ENCODE measurements around the gene HEYL. TPM values are rescaled to one million over a fixed set of nuclear protein-coding genes. Genes with fewer than 3 reads are reported as not detected.

HEYL gene
- total and polyA plus RNA-seq, 9 of the 15 experiments (the other 6 are each of a cell fraction or from before 2014, with no cell fraction given) = 0.13 to 0.89 (median 0.25) TPM

DNA sequence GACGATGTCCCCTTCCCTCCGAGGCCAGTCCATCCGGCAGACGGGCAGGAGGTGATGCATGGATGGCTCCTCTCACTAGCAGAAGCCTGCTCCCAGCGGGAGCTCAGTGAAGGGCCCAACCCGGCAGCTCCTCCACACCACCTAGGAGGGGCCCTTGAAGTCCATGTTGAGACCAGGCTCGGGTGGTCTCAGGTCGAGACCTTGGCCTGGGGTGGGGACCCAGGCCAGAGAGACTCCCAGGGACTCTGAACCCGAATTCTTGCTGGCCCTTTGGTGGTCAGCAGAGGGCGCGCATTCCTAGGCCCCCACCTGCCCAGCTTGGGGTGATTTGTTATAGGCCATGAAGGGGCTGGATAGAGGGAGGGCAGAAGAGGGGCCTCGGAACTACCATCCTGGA, 33.1 kb upstream of the HEYL start:
- BruUV-seq (replicated peaks) = no TSS peak
- ChIA-PET POLR2A (interaction anchor here (0.5 to 1.5 kb wide), 4 partner anchors 9 to 42 kb away, joined by 3 to 4 read pairs (median 4); no protein-coding TSS in a partner anchor), CTCF (ENCODE audit: low intra/inter-chr PET ratio) (interaction anchor here (2.1 to 2.7 kb wide), 2 partner anchors 47 to 127 kb away, joined by 9 to 24 read pairs; no protein-coding TSS in a partner anchor)
- Histone ChIP-seq H3K27me3 (ENCODE audit: control insufficient read depth in 2 of 2, insufficient read depth in 2 of 2, low read length in 2 of 2) (peaks cover 21 to 47% of the 10 kb centered on the region in 2 experiments; a peak in 3 of 5 replicates), H3K9me1 (ENCODE audit: control insufficient read depth, insufficient read depth, low read length) (no peaks in the 10 kb centered on the region), H2AFZ (ENCODE audit: low read depth, low read length) (no peak overlapping the region), H3K4me3 (no peak overlapping the region), H3K4me2 (ENCODE audit: insufficient read depth, low read length) (no peak overlapping the region), H3K27ac (ENCODE audit: extremely low read depth, low read depth, low read length) (no peak overlapping the region), H4K20me1 (replicated peaks; ENCODE audit: control insufficient read depth, insufficient read depth, low read length) (0 out of 2 replicates have a peak, but pooled peaks cover 6% of the 10 kb centered on the region), H3K4me1 (replicated peaks in 1 of 2; ENCODE audit: control insufficient read depth in 2 of 2, insufficient read depth in 2 of 2, low read length in 2 of 2) (peaks cover 12 to 18% of the 10 kb centered on the region in 2 experiments), H3K9me3 (replicated peaks; ENCODE audit: control insufficient read depth, insufficient read depth, low read depth, low read length) (no peaks in the 10 kb centered on the region), H3K36me3 (ENCODE audit: control insufficient read depth, insufficient read depth, low read length) (no peaks in the 10 kb centered on the region), H3K9ac (ENCODE audit: insufficient read depth in 1 of 2, low read depth in 2 of 2, low read length in 2 of 2) (no peak overlapping the region; a peak in 1 of 4 replicates), H3K79me2 (ENCODE audit: control insufficient read depth, insufficient read depth, low read length) (no peaks in the 10 kb centered on the region)
- 10% methylated on average over 12 of the region's 12 CpGs for WGBS (ENCODE audit: insufficient coverage, low coverage, missing lambda C conversion rate)
- peak; percentile 67 to 82 (median 79) for DNase-seq (ENCODE audit: extremely low read depth in 1 of 4, low spot score in 3 of 4)
- FAIRE-seq = peak; percentile 46
- peak; percentile 89 for ATAC-seq
- in situ Hi-C loops (cut with MboI) = no loop called here
- intact Hi-C loops (cut with micrococcal nuclease) = loop anchor here (5.0 kb wide), 1 partner anchor 50 kb away; no protein-coding TSS in a partner anchor
- TF ChIP-seq MAZ (CRISPR knock-in tag; conservative IDR thresholded peaks at IDR 0.05 in 1 of 2, IDR thresholded peaks at IDR 0.05 in 1 of 2) = peak; percentile 33 to 66; a peak in 2 of 4 replicates
- TF ChIP-seq SMC3 (conservative IDR thresholded peaks at IDR 0.05; ENCODE audit: insufficient read depth, low read depth, low read length) = peak; percentile 74
- peak; percentile 4 for TF ChIP-seq MEIS2 (IDR thresholded peaks at IDR 0.05; ENCODE audit: partially characterized antibody)
- TF ChIP-seq, protein P1, sequence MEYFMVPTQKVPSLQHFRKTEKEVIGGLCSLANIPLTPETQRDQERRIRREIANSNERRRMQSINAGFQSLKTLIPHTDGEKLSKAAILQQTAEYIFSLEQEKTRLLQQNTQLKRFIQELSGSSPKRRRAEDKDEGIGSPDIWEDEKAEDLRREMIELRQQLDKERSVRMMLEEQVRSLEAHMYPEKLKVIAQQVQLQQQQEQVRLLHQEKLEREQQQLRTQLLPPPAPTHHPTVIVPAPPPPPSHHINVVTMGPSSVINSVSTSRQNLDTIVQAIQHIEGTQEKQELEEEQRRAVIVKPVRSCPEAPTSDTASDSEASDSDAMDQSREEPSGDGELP (CRISPR knock-in tag; IDR thresholded peaks at IDR 0.05; ENCODE audit: borderline replicate concordance) = peak; percentile 28; the same call in 1 of the 2 replicates
- no peak for TF ChIP-seq POU5F1 (IDR thresholded peaks at IDR 0.05; ENCODE audit: borderline replicate concordance, low read depth, low read length, partially characterized antibody)
- TF ChIP-seq, protein P2, sequence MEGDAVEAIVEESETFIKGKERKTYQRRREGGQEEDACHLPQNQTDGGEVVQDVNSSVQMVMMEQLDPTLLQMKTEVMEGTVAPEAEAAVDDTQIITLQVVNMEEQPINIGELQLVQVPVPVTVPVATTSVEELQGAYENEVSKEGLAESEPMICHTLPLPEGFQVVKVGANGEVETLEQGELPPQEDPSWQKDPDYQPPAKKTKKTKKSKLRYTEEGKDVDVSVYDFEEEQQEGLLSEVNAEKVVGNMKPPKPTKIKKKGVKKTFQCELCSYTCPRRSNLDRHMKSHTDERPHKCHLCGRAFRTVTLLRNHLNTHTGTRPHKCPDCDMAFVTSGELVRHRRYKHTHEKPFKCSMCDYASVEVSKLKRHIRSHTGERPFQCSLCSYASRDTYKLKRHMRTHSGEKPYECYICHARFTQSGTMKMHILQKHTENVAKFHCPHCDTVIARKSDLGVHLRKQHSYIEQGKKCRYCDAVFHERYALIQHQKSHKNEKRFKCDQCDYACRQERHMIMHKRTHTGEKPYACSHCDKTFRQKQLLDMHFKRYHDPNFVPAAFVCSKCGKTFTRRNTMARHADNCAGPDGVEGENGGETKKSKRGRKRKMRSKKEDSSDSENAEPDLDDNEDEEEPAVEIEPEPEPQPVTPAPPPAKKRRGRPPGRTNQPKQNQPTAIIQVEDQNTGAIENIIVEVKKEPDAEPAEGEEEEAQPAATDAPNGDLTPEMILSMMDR (IDR thresholded peaks at IDR 0.05 in 2 of 3, conservative IDR thresholded peaks at IDR 0.05 in 1 of 3; ENCODE audit: insufficient read depth in 2 of 3, low read depth in 1 of 3, low read length in 3 of 3) = peak; percentile 84 to 89 (median 85)
- TF ChIP-seq, protein P3, sequence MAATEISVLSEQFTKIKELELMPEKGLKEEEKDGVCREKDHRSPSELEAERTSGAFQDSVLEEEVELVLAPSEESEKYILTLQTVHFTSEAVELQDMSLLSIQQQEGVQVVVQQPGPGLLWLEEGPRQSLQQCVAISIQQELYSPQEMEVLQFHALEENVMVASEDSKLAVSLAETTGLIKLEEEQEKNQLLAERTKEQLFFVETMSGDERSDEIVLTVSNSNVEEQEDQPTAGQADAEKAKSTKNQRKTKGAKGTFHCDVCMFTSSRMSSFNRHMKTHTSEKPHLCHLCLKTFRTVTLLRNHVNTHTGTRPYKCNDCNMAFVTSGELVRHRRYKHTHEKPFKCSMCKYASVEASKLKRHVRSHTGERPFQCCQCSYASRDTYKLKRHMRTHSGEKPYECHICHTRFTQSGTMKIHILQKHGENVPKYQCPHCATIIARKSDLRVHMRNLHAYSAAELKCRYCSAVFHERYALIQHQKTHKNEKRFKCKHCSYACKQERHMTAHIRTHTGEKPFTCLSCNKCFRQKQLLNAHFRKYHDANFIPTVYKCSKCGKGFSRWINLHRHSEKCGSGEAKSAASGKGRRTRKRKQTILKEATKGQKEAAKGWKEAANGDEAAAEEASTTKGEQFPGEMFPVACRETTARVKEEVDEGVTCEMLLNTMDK (IDR thresholded peaks at IDR 0.05; ENCODE audit: borderline replicate concordance, insufficient read depth, low read depth, low read length, poor library complexity, severe bottlenecking) = peak; percentile 1
- TF ChIP-seq BRCA1 (IDR thresholded peaks at IDR 0.05) = no peak
- TF ChIP-seq BRCA1 (CRISPR knock-in tag; IDR thresholded peaks at IDR 0.05) = no peak
- TF ChIP-seq, protein P4, sequence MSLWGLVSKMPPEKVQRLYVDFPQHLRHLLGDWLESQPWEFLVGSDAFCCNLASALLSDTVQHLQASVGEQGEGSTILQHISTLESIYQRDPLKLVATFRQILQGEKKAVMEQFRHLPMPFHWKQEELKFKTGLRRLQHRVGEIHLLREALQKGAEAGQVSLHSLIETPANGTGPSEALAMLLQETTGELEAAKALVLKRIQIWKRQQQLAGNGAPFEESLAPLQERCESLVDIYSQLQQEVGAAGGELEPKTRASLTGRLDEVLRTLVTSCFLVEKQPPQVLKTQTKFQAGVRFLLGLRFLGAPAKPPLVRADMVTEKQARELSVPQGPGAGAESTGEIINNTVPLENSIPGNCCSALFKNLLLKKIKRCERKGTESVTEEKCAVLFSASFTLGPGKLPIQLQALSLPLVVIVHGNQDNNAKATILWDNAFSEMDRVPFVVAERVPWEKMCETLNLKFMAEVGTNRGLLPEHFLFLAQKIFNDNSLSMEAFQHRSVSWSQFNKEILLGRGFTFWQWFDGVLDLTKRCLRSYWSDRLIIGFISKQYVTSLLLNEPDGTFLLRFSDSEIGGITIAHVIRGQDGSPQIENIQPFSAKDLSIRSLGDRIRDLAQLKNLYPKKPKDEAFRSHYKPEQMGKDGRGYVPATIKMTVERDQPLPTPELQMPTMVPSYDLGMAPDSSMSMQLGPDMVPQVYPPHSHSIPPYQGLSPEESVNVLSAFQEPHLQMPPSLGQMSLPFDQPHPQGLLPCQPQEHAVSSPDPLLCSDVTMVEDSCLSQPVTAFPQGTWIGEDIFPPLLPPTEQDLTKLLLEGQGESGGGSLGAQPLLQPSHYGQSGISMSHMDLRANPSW (CRISPR knock-in tag; IDR thresholded peaks at IDR 0.05) = no peak
- TF ChIP-seq ZSCAN29 (IDR thresholded peaks at IDR 0.05) = 0 out of 2 replicates have a peak, but pooled peaks have one; percentile 64
- no peak for TF ChIP-seq TCFL5 (CRISPR knock-in tag; conservative IDR thresholded peaks at IDR 0.05)

Data from K562 (cell line).